HEK293 (cell line): ENCODE data around the gene CLTC.
A peak's percentile ranks its signal among the peaks of the same experiment; 100 is the strongest.

Experiments
- BCL11A ChIP-seq: fragments of 450-650 bp; formaldehyde crosslinking; IDR thresholded peaks from 2 replicates; pipeline ENCODE4 v1.5.1; 2016; ENCODE audit warnings: low read depth, missing biosample characterization, missing genetic modification characterization
- GLIS1 ChIP-seq: fragments of 450-650 bp; formaldehyde crosslinking; IDR thresholded peaks from 2 replicates; pipeline ENCODE4 v1.5.1; 2016; ENCODE audit warnings: missing biosample characterization, missing genetic modification characterization
- KLF1 ChIP-seq: fragments of 450-650 bp; formaldehyde crosslinking; IDR thresholded peaks from 2 replicates; pipeline ENCODE4 v1.5.1; 2016; ENCODE audit warnings: missing biosample characterization, missing genetic modification characterization
- ZFHX2 ChIP-seq: fragments of 450-650 bp; formaldehyde crosslinking; conservative IDR thresholded peaks from 2 replicates; pipeline ENCODE4 v1.5.1; 2016; ENCODE audit warnings: missing biosample characterization, missing genetic modification characterization
- ZNF121 ChIP-seq: fragments of 450-650 bp; formaldehyde crosslinking; IDR thresholded peaks from 2 replicates; pipeline ENCODE4 v1.5.1; 2016; ENCODE audit warnings: missing biosample characterization, missing genetic modification characterization
- ZNF174 ChIP-seq: fragments of 450-650 bp; formaldehyde crosslinking; IDR thresholded peaks from 2 replicates; pipeline ENCODE4 v1.5.0; 2017; ENCODE audit warnings: missing biosample characterization, mild to moderate bottlenecking, missing genetic modification characterization
- ZNF202 ChIP-seq: fragments of 450-650 bp; formaldehyde crosslinking; IDR thresholded peaks from 2 replicates; pipeline ENCODE4 v1.5.1; 2016; ENCODE audit warnings: missing biosample characterization, missing genetic modification characterization, borderline replicate concordance
- ZNF211 ChIP-seq: fragments of 450-650 bp; formaldehyde crosslinking; IDR thresholded peaks from 2 replicates; pipeline ENCODE4 v1.5.1; 2016; ENCODE audit warnings: low read depth, missing biosample characterization, missing genetic modification characterization
- ZNF391 ChIP-seq: fragments of 450-650 bp; formaldehyde crosslinking; IDR thresholded peaks from 2 replicates; pipeline ENCODE4 v1.5.1; 2016; ENCODE audit warnings: low read depth, missing biosample characterization, missing genetic modification characterization, borderline replicate concordance
- ZNF416 ChIP-seq: fragments of 450-650 bp; formaldehyde crosslinking; IDR thresholded peaks from 2 replicates; pipeline ENCODE4 v1.5.1; 2016; ENCODE audit warnings: missing biosample characterization, missing genetic modification characterization
- ZNF530 ChIP-seq: fragments of 450-650 bp; formaldehyde crosslinking; IDR thresholded peaks from 2 replicates; pipeline ENCODE4 v1.5.1; 2016; ENCODE audit warnings: low read depth, missing biosample characterization, missing genetic modification characterization
- ZNF549 ChIP-seq: fragments of 450-650 bp; IDR thresholded peaks from 2 replicates; pipeline ENCODE4 v1.5.1; 2018; ENCODE audit warnings: missing biosample characterization, missing genetic modification characterization, mild to moderate bottlenecking, inconsistent platforms, moderate library complexity
- ZNF600 ChIP-seq: fragments of 450-650 bp; formaldehyde crosslinking; IDR thresholded peaks from 2 replicates; pipeline ENCODE4 v1.5.1; 2016; ENCODE audit warnings: missing biosample characterization, missing genetic modification characterization
- ZNF747 ChIP-seq: fragments of 450-650 bp; formaldehyde crosslinking; IDR thresholded peaks from 2 replicates; pipeline ENCODE4 v1.5.1; 2016; ENCODE audit warnings: missing biosample characterization, missing genetic modification characterization
- ZNF768 ChIP-seq: fragments of 450-650 bp; formaldehyde crosslinking; IDR thresholded peaks from 2 replicates; pipeline ENCODE4 v1.5.1; 2018; ENCODE audit warnings: missing biosample characterization, mild to moderate bottlenecking, missing genetic modification characterization
- TF ChIP-seq, protein P1 (sequence below): fragments of 450-650 bp; formaldehyde crosslinking; IDR thresholded peaks from 2 replicates; pipeline ENCODE4 v1.5.1; 2016; ENCODE audit warnings: missing biosample characterization, missing genetic modification characterization
- TF ChIP-seq, protein P2 (sequence below): sonication (generic); formaldehyde crosslinking; IDR thresholded peaks from 2 replicates; pipeline ENCODE4 v1.8.1; 2022; ENCODE audit warnings: mild to moderate bottlenecking, moderate library complexity, missing genetic modification reagents
- TF ChIP-seq, protein P3 (sequence below): fragments of 450-650 bp; formaldehyde crosslinking; IDR thresholded peaks from 2 replicates; pipeline ENCODE4 v1.5.1; 2017; ENCODE audit warnings: missing biosample characterization, missing genetic modification characterization
- TF ChIP-seq, protein P4 (sequence below): fragments of 450-650 bp; formaldehyde crosslinking; IDR thresholded peaks from 2 replicates; pipeline ENCODE4 v1.5.1; 2016; ENCODE audit warnings: missing biosample characterization, missing genetic modification characterization, borderline replicate concordance
- TF ChIP-seq, protein P5 (sequence below): fragments of 450-650 bp; formaldehyde crosslinking; IDR thresholded peaks from 2 replicates; pipeline ENCODE4 v1.5.1; 2016; ENCODE audit warnings: missing biosample characterization, missing genetic modification characterization
- TF ChIP-seq, protein P6 (sequence below): fragments of 450-650 bp; IDR thresholded peaks from 2 replicates; pipeline ENCODE4 v1.5.1; 2018; ENCODE audit warnings: missing biosample characterization, missing genetic modification characterization
- TF ChIP-seq, protein P7 (sequence below): fragments of 450-650 bp; formaldehyde crosslinking; IDR thresholded peaks from 2 replicates; pipeline ENCODE4 v1.5.1; 2016; ENCODE audit warnings: missing biosample characterization, missing genetic modification characterization
- TF ChIP-seq, protein P8 (sequence below): fragments of 450-650 bp; formaldehyde crosslinking; IDR thresholded peaks from 2 replicates; pipeline ENCODE4 v1.5.1; 2016; ENCODE audit warnings: missing biosample characterization, missing genetic modification characterization, borderline replicate concordance

The CLTC gene

DNA sequence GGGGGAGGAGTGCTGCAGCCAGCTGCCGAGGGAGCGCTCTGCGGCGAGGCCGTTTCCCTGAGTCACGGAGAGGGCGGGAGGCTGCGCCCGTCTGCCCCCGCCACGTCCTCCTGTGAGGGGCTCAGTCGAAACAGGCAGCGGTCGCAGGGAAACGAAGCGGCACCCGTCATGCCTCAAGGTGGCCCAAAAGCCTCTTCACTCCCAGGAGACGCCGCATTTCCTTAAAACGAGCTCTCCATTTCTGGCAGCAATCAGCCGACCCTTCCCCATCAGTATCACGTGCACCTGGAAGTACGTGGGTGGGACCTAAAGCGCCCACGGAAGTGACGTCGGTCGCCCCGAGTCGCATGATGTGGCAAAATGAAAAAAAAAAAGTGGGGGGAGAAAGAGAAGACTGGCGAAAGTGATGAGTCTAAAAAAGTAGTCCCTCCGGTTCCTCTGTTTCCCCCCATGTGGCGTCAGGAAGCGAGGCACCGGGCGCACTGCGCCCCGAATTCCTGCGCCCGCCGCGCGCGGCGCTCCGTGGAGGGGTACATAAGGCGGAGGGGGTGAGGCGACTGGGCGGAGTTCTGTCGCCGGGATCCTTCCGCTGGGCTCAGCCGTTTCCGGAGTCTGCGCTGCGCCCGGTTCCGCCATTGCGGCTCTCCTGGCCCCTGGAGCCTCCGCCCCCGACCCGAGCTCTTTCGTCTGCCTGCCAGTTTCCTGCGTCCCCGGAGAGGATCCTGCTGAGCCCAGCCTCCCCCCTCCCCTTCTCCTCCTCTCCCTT lies at the start of gene CLTC (continued):
- TF ChIP-seq ZNF416 (tag by site-specific recombination) = 0 out of 2 replicates have a peak, but pooled peaks have one; percentile 37
- no peak for TF ChIP-seq ZNF202 (tag by site-specific recombination)
- TF ChIP-seq BCL11A = peak; percentile 43; the same call in 1 of the 2 replicates
- no peak for TF ChIP-seq ZNF211 (tag by site-specific recombination)
- peak; percentile 96 for TF ChIP-seq KLF1 (tag by site-specific recombination)
- TF ChIP-seq, protein P1, sequence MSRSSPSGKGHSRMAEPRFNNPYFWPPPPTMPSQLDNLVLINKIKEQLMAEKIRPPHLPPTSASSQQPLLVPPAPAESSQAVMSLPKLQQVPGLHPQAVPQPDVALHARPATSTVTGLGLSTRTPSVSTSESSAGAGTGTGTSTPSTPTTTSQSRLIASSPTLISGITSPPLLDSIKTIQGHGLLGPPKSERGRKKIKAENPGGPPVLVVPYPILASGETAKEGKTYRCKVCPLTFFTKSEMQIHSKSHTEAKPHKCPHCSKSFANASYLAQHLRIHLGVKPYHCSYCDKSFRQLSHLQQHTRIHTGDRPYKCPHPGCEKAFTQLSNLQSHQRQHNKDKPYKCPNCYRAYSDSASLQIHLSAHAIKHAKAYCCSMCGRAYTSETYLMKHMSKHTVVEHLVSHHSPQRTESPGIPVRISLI (tag by site-specific recombination) = peak; percentile 100
- TF ChIP-seq, protein P2, sequence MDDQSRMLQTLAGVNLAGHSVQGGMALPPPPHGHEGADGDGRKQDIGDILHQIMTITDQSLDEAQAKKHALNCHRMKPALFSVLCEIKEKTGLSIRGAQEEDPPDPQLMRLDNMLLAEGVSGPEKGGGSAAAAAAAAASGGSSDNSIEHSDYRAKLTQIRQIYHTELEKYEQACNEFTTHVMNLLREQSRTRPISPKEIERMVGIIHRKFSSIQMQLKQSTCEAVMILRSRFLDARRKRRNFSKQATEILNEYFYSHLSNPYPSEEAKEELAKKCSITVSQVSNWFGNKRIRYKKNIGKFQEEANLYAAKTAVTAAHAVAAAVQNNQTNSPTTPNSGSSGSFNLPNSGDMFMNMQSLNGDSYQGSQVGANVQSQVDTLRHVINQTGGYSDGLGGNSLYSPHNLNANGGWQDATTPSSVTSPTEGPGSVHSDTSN (CRISPR knock-in tag) = 0 out of 2 replicates have a peak, but pooled peaks have one; percentile 39
- TF ChIP-seq, protein P3, sequence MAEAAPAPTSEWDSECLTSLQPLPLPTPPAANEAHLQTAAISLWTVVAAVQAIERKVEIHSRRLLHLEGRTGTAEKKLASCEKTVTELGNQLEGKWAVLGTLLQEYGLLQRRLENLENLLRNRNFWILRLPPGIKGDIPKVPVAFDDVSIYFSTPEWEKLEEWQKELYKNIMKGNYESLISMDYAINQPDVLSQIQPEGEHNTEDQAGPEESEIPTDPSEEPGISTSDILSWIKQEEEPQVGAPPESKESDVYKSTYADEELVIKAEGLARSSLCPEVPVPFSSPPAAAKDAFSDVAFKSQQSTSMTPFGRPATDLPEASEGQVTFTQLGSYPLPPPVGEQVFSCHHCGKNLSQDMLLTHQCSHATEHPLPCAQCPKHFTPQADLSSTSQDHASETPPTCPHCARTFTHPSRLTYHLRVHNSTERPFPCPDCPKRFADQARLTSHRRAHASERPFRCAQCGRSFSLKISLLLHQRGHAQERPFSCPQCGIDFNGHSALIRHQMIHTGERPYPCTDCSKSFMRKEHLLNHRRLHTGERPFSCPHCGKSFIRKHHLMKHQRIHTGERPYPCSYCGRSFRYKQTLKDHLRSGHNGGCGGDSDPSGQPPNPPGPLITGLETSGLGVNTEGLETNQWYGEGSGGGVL (tag by site-specific recombination) = peak; percentile 97
- TF ChIP-seq ZNF174 = no peak
- no peak for TF ChIP-seq ZNF530
- TF ChIP-seq ZNF600 (tag by site-specific recombination) = no peak
- TF ChIP-seq, protein P4, sequence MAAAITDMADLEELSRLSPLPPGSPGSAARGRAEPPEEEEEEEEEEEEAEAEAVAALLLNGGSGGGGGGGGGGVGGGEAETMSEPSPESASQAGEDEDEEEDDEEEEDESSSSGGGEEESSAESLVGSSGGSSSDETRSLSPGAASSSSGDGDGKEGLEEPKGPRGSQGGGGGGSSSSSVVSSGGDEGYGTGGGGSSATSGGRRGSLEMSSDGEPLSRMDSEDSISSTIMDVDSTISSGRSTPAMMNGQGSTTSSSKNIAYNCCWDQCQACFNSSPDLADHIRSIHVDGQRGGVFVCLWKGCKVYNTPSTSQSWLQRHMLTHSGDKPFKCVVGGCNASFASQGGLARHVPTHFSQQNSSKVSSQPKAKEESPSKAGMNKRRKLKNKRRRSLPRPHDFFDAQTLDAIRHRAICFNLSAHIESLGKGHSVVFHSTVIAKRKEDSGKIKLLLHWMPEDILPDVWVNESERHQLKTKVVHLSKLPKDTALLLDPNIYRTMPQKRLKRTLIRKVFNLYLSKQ (tag by site-specific recombination) = 0 out of 2 replicates have a peak, but pooled peaks have one; percentile 64
- TF ChIP-seq, protein P5, sequence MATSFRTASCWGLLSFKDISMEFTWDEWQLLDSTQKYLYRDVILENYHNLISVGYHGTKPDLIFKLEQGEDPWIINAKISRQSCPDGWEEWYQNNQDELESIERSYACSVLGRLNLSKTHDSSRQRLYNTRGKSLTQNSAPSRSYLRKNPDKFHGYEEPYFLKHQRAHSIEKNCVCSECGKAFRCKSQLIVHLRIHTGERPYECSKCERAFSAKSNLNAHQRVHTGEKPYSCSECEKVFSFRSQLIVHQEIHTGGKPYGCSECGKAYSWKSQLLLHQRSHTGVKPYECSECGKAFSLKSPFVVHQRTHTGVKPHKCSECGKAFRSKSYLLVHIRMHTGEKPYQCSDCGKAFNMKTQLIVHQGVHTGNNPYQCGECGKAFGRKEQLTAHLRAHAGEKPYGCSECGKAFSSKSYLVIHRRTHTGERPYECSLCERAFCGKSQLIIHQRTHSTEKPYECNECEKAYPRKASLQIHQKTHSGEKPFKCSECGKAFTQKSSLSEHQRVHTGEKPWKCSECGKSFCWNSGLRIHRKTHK (tag by site-specific recombination) = no peak
- TF ChIP-seq, protein P6, sequence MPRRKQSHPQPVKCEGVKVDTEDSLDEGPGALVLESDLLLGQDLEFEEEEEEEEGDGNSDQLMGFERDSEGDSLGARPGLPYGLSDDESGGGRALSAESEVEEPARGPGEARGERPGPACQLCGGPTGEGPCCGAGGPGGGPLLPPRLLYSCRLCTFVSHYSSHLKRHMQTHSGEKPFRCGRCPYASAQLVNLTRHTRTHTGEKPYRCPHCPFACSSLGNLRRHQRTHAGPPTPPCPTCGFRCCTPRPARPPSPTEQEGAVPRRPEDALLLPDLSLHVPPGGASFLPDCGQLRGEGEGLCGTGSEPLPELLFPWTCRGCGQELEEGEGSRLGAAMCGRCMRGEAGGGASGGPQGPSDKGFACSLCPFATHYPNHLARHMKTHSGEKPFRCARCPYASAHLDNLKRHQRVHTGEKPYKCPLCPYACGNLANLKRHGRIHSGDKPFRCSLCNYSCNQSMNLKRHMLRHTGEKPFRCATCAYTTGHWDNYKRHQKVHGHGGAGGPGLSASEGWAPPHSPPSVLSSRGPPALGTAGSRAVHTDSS (tag by site-specific recombination) = peak; percentile 73
- TF ChIP-seq, protein P7, sequence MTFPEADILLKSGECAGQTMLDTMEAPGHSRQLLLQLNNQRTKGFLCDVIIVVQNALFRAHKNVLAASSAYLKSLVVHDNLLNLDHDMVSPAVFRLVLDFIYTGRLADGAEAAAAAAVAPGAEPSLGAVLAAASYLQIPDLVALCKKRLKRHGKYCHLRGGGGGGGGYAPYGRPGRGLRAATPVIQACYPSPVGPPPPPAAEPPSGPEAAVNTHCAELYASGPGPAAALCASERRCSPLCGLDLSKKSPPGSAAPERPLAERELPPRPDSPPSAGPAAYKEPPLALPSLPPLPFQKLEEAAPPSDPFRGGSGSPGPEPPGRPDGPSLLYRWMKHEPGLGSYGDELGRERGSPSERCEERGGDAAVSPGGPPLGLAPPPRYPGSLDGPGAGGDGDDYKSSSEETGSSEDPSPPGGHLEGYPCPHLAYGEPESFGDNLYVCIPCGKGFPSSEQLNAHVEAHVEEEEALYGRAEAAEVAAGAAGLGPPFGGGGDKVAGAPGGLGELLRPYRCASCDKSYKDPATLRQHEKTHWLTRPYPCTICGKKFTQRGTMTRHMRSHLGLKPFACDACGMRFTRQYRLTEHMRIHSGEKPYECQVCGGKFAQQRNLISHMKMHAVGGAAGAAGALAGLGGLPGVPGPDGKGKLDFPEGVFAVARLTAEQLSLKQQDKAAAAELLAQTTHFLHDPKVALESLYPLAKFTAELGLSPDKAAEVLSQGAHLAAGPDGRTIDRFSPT (tag by site-specific recombination) = peak; percentile 84
- TF ChIP-seq GLIS1 (tag by site-specific recombination) = peak; percentile 69; the same call in 1 of the 2 replicates
- TF ChIP-seq ZNF549 (tag by site-specific recombination) = no peak
- TF ChIP-seq ZNF391 (tag by site-specific recombination) = peak; percentile 87
- TF ChIP-seq ZNF768 (tag by site-specific recombination) = no peak
- TF ChIP-seq ZFHX2 (tag by site-specific recombination) = peak; percentile 98
- no peak for TF ChIP-seq ZNF121 (tag by site-specific recombination)
- TF ChIP-seq ZNF747 (tag by site-specific recombination) = no peak
- TF ChIP-seq, protein P8, sequence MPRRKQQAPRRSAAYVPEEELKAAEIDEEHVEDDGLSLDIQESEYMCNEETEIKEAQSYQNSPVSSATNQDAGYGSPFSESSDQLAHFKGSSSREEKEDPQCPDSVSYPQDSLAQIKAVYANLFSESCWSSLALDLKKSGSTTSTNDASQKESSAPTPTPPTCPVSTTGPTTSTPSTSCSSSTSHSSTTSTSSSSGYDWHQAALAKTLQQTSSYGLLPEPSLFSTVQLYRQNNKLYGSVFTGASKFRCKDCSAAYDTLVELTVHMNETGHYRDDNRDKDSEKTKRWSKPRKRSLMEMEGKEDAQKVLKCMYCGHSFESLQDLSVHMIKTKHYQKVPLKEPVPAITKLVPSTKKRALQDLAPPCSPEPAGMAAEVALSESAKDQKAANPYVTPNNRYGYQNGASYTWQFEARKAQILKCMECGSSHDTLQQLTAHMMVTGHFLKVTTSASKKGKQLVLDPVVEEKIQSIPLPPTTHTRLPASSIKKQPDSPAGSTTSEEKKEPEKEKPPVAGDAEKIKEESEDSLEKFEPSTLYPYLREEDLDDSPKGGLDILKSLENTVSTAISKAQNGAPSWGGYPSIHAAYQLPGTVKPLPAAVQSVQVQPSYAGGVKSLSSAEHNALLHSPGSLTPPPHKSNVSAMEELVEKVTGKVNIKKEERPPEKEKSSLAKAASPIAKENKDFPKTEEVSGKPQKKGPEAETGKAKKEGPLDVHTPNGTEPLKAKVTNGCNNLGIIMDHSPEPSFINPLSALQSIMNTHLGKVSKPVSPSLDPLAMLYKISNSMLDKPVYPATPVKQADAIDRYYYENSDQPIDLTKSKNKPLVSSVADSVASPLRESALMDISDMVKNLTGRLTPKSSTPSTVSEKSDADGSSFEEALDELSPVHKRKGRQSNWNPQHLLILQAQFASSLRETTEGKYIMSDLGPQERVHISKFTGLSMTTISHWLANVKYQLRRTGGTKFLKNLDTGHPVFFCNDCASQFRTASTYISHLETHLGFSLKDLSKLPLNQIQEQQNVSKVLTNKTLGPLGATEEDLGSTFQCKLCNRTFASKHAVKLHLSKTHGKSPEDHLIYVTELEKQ (tag by site-specific recombination) = peak; percentile 86
